DOHH2 (cell line): ENCODE measurements around the gene TCF20.

ENCODE experiments used
- H3F3A ChIP-seq: fragments of 200-600 bp; sonication (generic), shearing (Covaris generic); 2 replicates; pipeline ENCODE4 v1.6.0; 2016; ENCODE audit warnings: antibody characterized with exemption, mild to moderate bottlenecking; ENCODE audit not compliant: control insufficient read depth, insufficient read depth
- H3K27ac ChIP-seq: fragments of 200-600 bp; sonication (generic); 2 replicates; pipeline ENCODE4 v1.5.1; 2014; ENCODE audit warnings: low read depth, mild to moderate bottlenecking, low read length, moderate library complexity
- H3K27me3 ChIP-seq: fragments of 200-600 bp; sonication (generic); 2 replicates; pipeline ENCODE4 v1.6.1; 2014; ENCODE audit warnings: mild to moderate bottlenecking, low read length, mixed read lengths; ENCODE audit not compliant: control insufficient read depth
- H3K36me3 ChIP-seq: fragments of 200-600 bp; sonication (generic); 2 replicates; pipeline ENCODE4 v1.6.1; 2014; ENCODE audit warnings: mild to moderate bottlenecking, low read length, moderate library complexity, mixed read lengths; ENCODE audit not compliant: control insufficient read depth
- H3K4me1 ChIP-seq: fragments of 200-600 bp; sonication (generic); 2 replicates; pipeline ENCODE4 v1.6.1; 2014; ENCODE audit warnings: mild to moderate bottlenecking, low read length, mixed read lengths; ENCODE audit not compliant: control insufficient read depth
- H3K4me2 ChIP-seq: fragments of 200-600 bp; sonication (generic); 2 replicates; pipeline ENCODE4 v1.6.0; 2014; ENCODE audit warnings: mild to moderate bottlenecking, low read length, moderate library complexity
- H3K4me3 ChIP-seq: fragments of 200-600 bp; sonication (generic); 2 replicates; pipeline ENCODE4 v1.5.1; 2014; ENCODE audit warnings: mild to moderate bottlenecking, low read length, mixed read lengths
- H3K79me2 ChIP-seq: fragments of 200-600 bp; sonication (generic); 2 replicates; pipeline ENCODE4 v1.6.1; 2014; ENCODE audit warnings: mild to moderate bottlenecking, low read length, mixed read lengths; ENCODE audit not compliant: control insufficient read depth
- H3K9me2 ChIP-seq: fragments of 200-600 bp; sonication (generic); replicated peaks from 2 replicates; pipeline ENCODE4 v1.6.1; 2014; ENCODE audit warnings: mild to moderate bottlenecking, low read length, mixed read lengths; ENCODE audit not compliant: control insufficient read depth
- H3K9me3 ChIP-seq: fragments of 200-600 bp; sonication (generic); 2 replicates; pipeline ENCODE4 v1.6.1; 2014; ENCODE audit warnings: antibody characterized with exemption, low read length, mixed read lengths; ENCODE audit not compliant: control insufficient read depth, insufficient read depth
- H4K20me1 ChIP-seq: fragments of 200-600 bp; sonication (generic); 2 replicates; pipeline ENCODE4 v1.6.0; 2014; ENCODE audit warnings: low read depth, mild to moderate bottlenecking, antibody characterized with exemption, low read length, moderate library complexity; ENCODE audit not compliant: control insufficient read depth, insufficient read depth
- EZH2phosphoT487 ChIP-seq: fragments of 200-600 bp; sonication (generic); IDR thresholded peaks from 2 replicates; pipeline ENCODE4 v1.6.1; 2017; ENCODE audit warnings: borderline replicate concordance, mild to moderate bottlenecking, antibody characterized with exemption, low read length, moderate library complexity, mixed read lengths
- TF ChIP-seq, protein P1 (sequence below): fragments of 200-600 bp; sonication (generic); IDR thresholded peaks from one replicate; pipeline ENCODE4 v1.5.1; 2014; ENCODE audit warnings: antibody characterized with exemption, mild to moderate bottlenecking, low read depth, low read length; ENCODE audit not compliant: poor library complexity, severe bottlenecking

The TCF20 gene

DNA sequence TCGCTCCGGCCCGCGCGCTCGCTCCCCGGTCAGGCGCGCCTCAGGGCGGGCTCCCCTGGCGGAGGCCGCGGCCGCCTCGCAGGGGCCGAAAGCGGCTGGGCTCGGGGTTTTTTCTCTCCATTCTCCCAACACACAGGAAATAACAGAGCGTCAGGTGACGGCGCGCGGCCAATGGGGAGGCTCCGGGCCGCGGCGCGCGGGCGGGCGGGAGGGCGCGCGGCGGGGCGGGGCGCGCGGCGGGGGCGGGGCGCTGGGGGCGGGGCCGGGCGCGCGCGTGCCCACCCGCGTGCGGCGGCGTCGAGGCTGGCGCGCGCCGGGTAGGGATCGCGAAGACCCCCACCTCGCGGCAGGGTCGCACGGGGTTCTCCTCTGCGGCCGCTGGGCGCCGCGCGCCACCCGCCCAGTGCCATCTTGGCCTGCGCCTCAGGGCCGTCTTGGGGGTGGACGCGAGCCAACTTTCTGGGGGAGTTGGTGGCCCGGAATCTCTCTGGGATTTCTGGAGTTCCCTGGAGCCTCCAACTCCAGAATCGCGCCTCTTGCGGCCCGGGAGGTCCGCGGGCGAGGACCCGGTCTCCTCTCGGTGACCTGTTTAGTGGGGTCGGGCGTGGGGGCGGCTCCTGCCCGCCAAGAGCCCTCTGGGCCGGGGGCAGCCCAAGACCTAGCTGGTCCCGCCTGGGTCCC lies at the start of gene TCF20:
Gene TCF20, minus strand, starts transcription at position 144 of the 681 bp plus-strand sequence. CDS start 55,348 bp downstream, outside the sequence.
- Histone ChIP-seq H3K9me2 (no peaks in the 10 kb centered on the region), H3F3A (no peaks in the 10 kb centered on the region), H4K20me1 (peaks cover 12% of the 10 kb centered on the region), H3K79me2 (peaks cover 45% of the 10 kb centered on the region), H3K36me3 (peaks cover 9% of the 10 kb centered on the region), H3K4me3 (peak within 1 kb of the TSS; percentile 89), H3K9me3 (no peaks in the 10 kb centered on the region), H3K27me3 (no peaks in the 10 kb centered on the region), H3K27ac (peak within 1 kb of the TSS; percentile 66), H3K4me1 (peaks cover 23% of the 10 kb centered on the region), H3K4me2 (peak within 1 kb of the TSS; percentile 78)
- no peak for TF ChIP-seq EZH2phosphoT487
- TF ChIP-seq, protein P1, sequence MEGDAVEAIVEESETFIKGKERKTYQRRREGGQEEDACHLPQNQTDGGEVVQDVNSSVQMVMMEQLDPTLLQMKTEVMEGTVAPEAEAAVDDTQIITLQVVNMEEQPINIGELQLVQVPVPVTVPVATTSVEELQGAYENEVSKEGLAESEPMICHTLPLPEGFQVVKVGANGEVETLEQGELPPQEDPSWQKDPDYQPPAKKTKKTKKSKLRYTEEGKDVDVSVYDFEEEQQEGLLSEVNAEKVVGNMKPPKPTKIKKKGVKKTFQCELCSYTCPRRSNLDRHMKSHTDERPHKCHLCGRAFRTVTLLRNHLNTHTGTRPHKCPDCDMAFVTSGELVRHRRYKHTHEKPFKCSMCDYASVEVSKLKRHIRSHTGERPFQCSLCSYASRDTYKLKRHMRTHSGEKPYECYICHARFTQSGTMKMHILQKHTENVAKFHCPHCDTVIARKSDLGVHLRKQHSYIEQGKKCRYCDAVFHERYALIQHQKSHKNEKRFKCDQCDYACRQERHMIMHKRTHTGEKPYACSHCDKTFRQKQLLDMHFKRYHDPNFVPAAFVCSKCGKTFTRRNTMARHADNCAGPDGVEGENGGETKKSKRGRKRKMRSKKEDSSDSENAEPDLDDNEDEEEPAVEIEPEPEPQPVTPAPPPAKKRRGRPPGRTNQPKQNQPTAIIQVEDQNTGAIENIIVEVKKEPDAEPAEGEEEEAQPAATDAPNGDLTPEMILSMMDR = no peak

DNA sequence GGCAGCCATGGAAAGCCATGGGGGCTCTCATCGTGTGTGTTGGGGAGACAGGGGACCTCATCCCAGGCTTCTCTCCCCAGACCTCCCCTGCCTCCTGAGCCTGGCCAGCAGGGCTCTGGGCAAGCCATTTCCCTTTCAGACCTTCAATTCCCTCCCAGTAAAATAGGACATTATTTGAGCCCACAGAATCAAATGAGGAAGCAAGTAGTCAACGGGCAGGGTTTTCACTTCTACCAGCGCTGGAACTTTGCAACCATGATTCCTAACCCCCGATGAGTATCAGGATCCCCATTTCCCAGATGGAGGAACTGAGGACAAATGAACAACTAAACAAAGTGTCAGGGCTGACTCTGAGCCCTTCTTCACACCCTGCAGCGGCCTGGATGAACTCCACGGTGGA lies 48.9 kb upstream of the TCF20 start:
- H3K4me2 ChIP-seq = no peak overlapping the region
- H3K9me3 ChIP-seq = no peaks in the 10 kb centered on the region
- H3K4me1 ChIP-seq = peaks cover 6% of the 10 kb centered on the region
- H3K9me2 ChIP-seq = no peaks in the 10 kb centered on the region
- no peak for TF ChIP-seq EZH2phosphoT487
- TF ChIP-seq, protein P1 = no peak
- H3K27me3 ChIP-seq = peaks cover 24% of the 10 kb centered on the region
- no peak overlapping the region for H3K27ac ChIP-seq
- H3F3A ChIP-seq = no peaks in the 10 kb centered on the region
- no peaks in the 10 kb centered on the region for H3K79me2 ChIP-seq
- no peaks in the 10 kb centered on the region for H4K20me1 ChIP-seq
- H3K36me3 ChIP-seq = no peaks in the 10 kb centered on the region
- no peak overlapping the region for H3K4me3 ChIP-seq

DNA sequence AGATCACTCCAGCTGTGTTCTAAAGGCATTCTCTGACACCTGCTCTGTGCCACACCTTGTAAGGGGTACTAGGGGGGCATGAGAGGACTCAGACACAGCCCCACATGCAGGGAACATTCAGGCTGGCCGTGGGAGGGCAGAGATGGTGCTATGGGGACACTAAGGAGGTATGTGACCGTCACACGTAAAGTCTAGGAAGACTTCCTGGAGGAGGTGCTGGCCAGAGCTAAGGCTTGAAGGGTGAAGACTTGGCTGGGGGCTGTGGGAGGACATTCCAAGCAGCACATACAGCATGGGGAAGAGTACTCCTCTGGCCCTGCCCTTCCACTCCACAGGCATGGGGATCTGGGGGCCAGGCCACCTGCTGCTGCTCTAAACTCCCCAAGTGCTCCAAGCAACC lies 48.5 kb upstream of the TCF20 start:
- no peaks in the 10 kb centered on the region for H3K9me3 ChIP-seq
- H3K27ac ChIP-seq = no peak overlapping the region
- no peak overlapping the region for H3K4me3 ChIP-seq
- no peaks in the 10 kb centered on the region for H3K36me3 ChIP-seq
- H3K4me1 ChIP-seq = peaks cover 11% of the 10 kb centered on the region
- H3K79me2 ChIP-seq = no peaks in the 10 kb centered on the region
- TF ChIP-seq, protein P1 = no peak
- no peak for TF ChIP-seq EZH2phosphoT487
- H3K27me3 ChIP-seq = peaks cover 27% of the 10 kb centered on the region
- H3F3A ChIP-seq = no peaks in the 10 kb centered on the region
- no peaks in the 10 kb centered on the region for H4K20me1 ChIP-seq
- no peaks in the 10 kb centered on the region for H3K9me2 ChIP-seq
- no peak overlapping the region for H3K4me2 ChIP-seq
